Measurements from ENCODE around the gene GRID1. TPM values are rescaled to one million over a fixed set of nuclear protein-coding genes. Genes with fewer than 3 reads are reported as not detected.

The GRID1 gene
- total RNA-seq, 4 donors from 2014 or later = 0.40 to 1.9 (median 1.00) TPM

DNA sequence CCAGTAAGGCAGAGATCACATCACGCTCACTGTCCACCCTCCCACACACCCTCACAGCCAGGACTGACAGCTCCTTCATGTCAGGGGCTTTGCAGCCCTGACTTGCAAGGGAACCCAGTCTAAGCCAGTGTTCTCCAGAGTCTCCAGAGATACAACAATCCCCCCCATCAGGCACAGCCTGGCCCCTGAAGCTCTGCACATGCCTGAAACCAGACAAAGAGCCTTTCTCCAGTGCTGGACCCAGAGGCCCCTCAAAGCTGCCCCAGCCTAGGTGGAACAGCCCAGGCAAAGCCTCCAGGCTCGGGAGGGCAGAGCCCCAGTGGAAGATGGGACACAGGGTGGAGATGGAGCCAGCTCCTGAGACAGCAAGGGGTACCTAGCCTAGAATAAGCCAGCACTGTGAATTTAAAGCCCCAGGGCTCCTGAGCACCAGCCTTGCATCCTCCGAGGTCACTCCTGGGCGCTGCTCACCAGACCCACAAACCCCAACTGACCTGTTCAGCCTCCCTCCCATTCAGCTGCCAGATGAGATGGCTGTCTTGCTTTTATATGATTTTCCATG is 50.2 kb downstream of the GRID1 start:
- no peaks in the 10 kb centered on the region for H3K9me3 ChIP-seq
- H3K36me3 ChIP-seq = no peaks in the 10 kb centered on the region
- TF ChIP-seq POLR2AphosphoS5 (IDR thresholded peaks at IDR 0.05) = no peak
- intact Hi-C loops (cut with DNase I; ENCODE audit: low total_unique reads) = no loop called here
- no peak overlapping the region for H3K27ac ChIP-seq
- in situ Hi-C loops (cut with MboI; ENCODE audit: low pct_ligation_motif_present in 1 of 4, low pct_unique_long_range_greater_than_20kb in 1 of 4, low sequenced_read_pairs in 3 of 4) = no loop called here
- H3K27me3 ChIP-seq = no peaks in the 10 kb centered on the region
- no peak for DNase-seq
- H3K4me1 ChIP-seq = no peaks in the 10 kb centered on the region
- 42% methylated on average over 4 of the region's 4 CpGs; no CpG with 5 or more reads in 1 of the 2 donors for WGBS, 2 donors (ENCODE audit: low coverage in 1 of 2)
- H3K4me3 ChIP-seq = no peak overlapping the region

GRCh38 chr10:86315549-86315942 is 51.0 kb downstream of the GRID1 start:
- TF ChIP-seq, protein P1, sequence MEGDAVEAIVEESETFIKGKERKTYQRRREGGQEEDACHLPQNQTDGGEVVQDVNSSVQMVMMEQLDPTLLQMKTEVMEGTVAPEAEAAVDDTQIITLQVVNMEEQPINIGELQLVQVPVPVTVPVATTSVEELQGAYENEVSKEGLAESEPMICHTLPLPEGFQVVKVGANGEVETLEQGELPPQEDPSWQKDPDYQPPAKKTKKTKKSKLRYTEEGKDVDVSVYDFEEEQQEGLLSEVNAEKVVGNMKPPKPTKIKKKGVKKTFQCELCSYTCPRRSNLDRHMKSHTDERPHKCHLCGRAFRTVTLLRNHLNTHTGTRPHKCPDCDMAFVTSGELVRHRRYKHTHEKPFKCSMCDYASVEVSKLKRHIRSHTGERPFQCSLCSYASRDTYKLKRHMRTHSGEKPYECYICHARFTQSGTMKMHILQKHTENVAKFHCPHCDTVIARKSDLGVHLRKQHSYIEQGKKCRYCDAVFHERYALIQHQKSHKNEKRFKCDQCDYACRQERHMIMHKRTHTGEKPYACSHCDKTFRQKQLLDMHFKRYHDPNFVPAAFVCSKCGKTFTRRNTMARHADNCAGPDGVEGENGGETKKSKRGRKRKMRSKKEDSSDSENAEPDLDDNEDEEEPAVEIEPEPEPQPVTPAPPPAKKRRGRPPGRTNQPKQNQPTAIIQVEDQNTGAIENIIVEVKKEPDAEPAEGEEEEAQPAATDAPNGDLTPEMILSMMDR (IDR thresholded peaks at IDR 0.05) = no peak
- H3K36me3 ChIP-seq = no peaks in the 10 kb centered on the region
- H3K27me3 ChIP-seq = no peaks in the 10 kb centered on the region
- DNase-seq = no peak
- no peak overlapping the region for H3K27ac ChIP-seq
- in situ Hi-C loops (cut with MboI; ENCODE audit: low pct_ligation_motif_present in 1 of 4, low pct_unique_long_range_greater_than_20kb in 1 of 4, low sequenced_read_pairs in 3 of 4) (no loop called here), intact Hi-C loops (cut with DNase I; ENCODE audit: low total_unique reads) (no loop called here)
- no peak overlapping the region for H3K4me3 ChIP-seq
- no peaks in the 10 kb centered on the region for H3K9me3 ChIP-seq
- H3K4me1 ChIP-seq = no peaks in the 10 kb centered on the region

DNA sequence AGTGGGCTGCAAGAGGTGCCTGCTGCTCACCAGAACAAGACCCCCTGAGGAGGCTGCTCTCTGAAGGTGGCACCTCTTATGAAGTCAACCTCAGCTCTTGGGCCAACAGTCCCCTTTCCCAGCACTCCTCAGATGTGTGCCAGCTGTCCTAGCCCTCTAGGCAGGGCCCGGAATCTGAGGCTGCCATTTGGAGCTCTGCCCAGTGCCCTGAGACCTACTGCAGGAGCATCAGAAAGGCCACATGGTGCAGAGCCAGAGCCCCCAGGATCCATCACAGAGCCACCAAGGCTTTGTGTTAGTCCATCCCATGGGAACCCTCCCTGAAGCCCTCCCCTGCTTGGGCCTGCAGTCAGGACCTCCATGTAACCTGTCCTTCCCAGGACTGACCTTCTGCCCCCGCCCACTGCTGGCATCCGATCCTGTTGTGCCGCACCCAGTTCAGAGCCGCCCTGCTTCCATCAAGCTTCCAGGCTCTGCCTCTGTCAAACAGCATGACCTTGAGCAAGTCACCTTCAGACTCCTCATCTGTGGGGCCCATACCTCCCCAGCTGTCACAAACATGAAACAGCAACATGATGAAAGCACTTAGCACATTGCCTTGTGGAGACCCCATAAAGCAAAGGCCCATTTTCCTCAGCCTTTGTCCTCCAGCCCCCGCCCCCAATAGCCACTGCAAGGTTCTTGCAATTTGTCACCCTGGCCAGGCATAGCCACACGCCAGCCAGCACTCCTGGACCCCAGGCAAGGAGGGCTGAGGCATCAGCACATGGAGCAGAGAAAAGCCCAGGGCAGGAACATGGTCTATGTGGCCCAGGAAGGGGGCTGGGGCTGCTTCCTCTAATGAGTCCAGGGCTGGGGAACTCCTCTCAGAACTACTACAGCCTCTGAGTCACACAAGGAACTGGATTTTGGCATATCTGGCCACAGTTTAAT is 51.7 kb downstream of the GRID1 start:
- no peak for DNase-seq
- TF ChIP-seq POLR2AphosphoS5 (IDR thresholded peaks at IDR 0.05) = no peak
- no peak for TF ChIP-seq POLR2A (IDR thresholded peaks at IDR 0.05)
- H3K27me3 ChIP-seq = no peaks in the 10 kb centered on the region
- no peaks in the 10 kb centered on the region for H3K9me3 ChIP-seq
- no peak overlapping the region for H3K4me3 ChIP-seq
- 59% methylated on average over 7 of the region's 7 CpGs; no CpG with 5 or more reads in 1 of the 2 donors for WGBS, 2 donors (ENCODE audit: low coverage in 1 of 2)
- H3K4me1 ChIP-seq = no peaks in the 10 kb centered on the region
- H3K27ac ChIP-seq = no peak overlapping the region
- no peaks in the 10 kb centered on the region for H3K36me3 ChIP-seq
- in situ Hi-C loops (cut with MboI; ENCODE audit: low pct_ligation_motif_present in 1 of 4, low pct_unique_long_range_greater_than_20kb in 1 of 4, low sequenced_read_pairs in 3 of 4) (no loop called here), intact Hi-C loops (cut with DNase I; ENCODE audit: low total_unique reads) (no loop called here)

DNA sequence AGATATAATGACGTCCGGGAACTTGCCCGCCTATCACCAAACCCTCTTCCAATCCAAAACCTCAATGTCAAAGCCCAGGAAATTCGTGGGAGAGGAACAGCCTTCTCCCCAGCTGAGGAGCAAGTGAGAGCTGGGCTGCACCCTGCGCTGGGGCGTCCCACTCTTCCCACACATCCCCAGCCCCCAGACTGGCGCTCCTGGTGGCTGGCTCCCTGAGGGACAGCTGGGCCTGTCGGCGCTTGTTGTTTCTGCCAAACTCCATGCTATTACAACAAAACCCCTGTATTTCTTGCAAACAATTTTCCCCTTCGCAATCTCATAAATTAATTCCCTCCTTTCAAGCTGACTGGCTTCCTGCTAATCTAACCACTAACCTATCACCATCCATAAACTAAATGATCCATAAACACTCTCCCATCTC is 53.0 kb downstream of the GRID1 start:
- 78 to 90% methylated on average over 3 to 10 of the region's 10 CpGs for WGBS, 2 donors (ENCODE audit: low coverage in 1 of 2)
- no peak for TF ChIP-seq EP300 (IDR thresholded peaks at IDR 0.05; ENCODE audit: low read depth)
- TF ChIP-seq POLR2AphosphoS5 (IDR thresholded peaks at IDR 0.05) = no peak
- TF ChIP-seq, protein P1 (IDR thresholded peaks at IDR 0.05) = no peak
- TF ChIP-seq POLR2A (IDR thresholded peaks at IDR 0.05) = no peak
- in situ Hi-C loops (cut with MboI; ENCODE audit: low pct_ligation_motif_present in 1 of 4, low pct_unique_long_range_greater_than_20kb in 1 of 4, low sequenced_read_pairs in 3 of 4) = no loop called here

GRCh38 chr10:86312701-86313270 is 53.8 kb downstream of the GRID1 start:
- no peak for DNase-seq
- H3K9me3 ChIP-seq = no peaks in the 10 kb centered on the region
- no peak overlapping the region for H3K27ac ChIP-seq
- intact Hi-C loops (cut with DNase I; ENCODE audit: low total_unique reads) (no loop called here), in situ Hi-C loops (cut with MboI; ENCODE audit: low pct_ligation_motif_present in 1 of 4, low pct_unique_long_range_greater_than_20kb in 1 of 4, low sequenced_read_pairs in 3 of 4) (no loop called here)
- 40 to 58% methylated on average over 1 to 5 of the region's 5 CpGs for WGBS, 2 donors (ENCODE audit: low coverage in 1 of 2)
- no peaks in the 10 kb centered on the region for H3K27me3 ChIP-seq
- no peaks in the 10 kb centered on the region for H3K4me1 ChIP-seq
- no peaks in the 10 kb centered on the region for H3K36me3 ChIP-seq
- TF ChIP-seq, protein P1 (IDR thresholded peaks at IDR 0.05) = no peak
- no peak for TF ChIP-seq POLR2A (IDR thresholded peaks at IDR 0.05)
- TF ChIP-seq POLR2AphosphoS5 (IDR thresholded peaks at IDR 0.05) = no peak
- no peak overlapping the region for H3K4me3 ChIP-seq

More for the DNA sequence above, 53.0 kb downstream of the GRID1 start:
- H3K27ac ChIP-seq = no peak overlapping the region
- no peaks in the 10 kb centered on the region for H3K36me3 ChIP-seq
- no peak for DNase-seq
- no peak overlapping the region for H3K4me3 ChIP-seq
- H3K27me3 ChIP-seq = no peaks in the 10 kb centered on the region
- intact Hi-C loops (cut with DNase I; ENCODE audit: low total_unique reads) = no loop called here
- no peaks in the 10 kb centered on the region for H3K4me1 ChIP-seq
- H3K9me3 ChIP-seq = no peaks in the 10 kb centered on the region
